ENCODE results near the gene KIF1A. TPM values are rescaled to one million over a fixed set of nuclear protein-coding genes. Genes with fewer than 3 reads are reported as not detected.

KIF1A gene
- total RNA-seq, 3 donors from 2014 or later: 1.5 to 17.2 (median 1.9) TPM

DNA sequence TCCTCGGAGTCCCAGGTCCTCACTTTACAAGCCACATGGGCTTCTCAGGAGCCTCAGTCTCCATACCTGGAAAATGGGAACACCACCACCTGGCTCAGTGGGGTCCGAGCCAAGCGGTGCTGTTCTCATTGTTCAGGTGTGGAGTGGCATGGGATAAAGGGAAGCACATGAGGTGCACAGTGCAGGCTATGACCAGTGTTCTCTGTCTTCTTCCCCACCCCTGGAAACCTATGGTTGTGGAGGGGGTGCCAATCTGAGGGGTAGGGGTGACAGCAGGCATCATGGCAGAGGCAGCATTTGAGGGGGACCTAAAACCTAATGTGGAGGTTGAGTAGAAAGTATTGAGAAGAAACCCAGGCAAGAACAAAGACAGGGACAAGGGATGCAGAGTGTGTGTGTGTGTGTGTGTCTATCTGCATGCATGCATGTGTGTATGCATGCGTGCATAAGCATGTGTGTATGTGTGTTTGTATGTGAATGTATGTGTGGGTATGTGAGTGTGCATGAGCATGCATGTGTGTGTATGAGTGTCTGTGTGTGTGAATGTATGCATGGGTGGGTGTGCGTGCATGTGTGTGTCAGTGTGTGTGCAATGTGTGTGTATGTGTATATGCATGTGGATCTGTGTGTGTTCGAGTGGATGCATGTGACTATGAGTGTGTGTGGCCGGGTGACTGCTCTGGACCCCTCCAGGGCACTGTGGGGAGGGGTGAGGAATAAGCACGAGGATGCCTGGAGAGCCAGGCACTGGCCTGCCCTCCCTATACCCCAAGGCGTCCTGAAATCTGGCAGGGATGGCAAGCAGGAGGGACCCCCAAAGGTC lies 4.0 kb downstream of the KIF1A start:
- ATAC-seq (no peak), DNase-seq (no peak)
- H3K9me3 ChIP-seq: peaks cover 2% of the 10 kb centered on the region
- intact Hi-C loops (cut with DNase I, micrococcal nuclease): no loop called here
- H3K4me3 ChIP-seq: no peak overlapping the region
- H3K36me3 ChIP-seq (ENCODE audit: low read depth): no peaks in the 10 kb centered on the region
- peaks cover 10% of the 10 kb centered on the region for H3K4me1 ChIP-seq (ENCODE audit: low read depth)
- TF ChIP-seq, protein P1, sequence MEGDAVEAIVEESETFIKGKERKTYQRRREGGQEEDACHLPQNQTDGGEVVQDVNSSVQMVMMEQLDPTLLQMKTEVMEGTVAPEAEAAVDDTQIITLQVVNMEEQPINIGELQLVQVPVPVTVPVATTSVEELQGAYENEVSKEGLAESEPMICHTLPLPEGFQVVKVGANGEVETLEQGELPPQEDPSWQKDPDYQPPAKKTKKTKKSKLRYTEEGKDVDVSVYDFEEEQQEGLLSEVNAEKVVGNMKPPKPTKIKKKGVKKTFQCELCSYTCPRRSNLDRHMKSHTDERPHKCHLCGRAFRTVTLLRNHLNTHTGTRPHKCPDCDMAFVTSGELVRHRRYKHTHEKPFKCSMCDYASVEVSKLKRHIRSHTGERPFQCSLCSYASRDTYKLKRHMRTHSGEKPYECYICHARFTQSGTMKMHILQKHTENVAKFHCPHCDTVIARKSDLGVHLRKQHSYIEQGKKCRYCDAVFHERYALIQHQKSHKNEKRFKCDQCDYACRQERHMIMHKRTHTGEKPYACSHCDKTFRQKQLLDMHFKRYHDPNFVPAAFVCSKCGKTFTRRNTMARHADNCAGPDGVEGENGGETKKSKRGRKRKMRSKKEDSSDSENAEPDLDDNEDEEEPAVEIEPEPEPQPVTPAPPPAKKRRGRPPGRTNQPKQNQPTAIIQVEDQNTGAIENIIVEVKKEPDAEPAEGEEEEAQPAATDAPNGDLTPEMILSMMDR (IDR thresholded peaks at IDR 0.05): no peak

DNA sequence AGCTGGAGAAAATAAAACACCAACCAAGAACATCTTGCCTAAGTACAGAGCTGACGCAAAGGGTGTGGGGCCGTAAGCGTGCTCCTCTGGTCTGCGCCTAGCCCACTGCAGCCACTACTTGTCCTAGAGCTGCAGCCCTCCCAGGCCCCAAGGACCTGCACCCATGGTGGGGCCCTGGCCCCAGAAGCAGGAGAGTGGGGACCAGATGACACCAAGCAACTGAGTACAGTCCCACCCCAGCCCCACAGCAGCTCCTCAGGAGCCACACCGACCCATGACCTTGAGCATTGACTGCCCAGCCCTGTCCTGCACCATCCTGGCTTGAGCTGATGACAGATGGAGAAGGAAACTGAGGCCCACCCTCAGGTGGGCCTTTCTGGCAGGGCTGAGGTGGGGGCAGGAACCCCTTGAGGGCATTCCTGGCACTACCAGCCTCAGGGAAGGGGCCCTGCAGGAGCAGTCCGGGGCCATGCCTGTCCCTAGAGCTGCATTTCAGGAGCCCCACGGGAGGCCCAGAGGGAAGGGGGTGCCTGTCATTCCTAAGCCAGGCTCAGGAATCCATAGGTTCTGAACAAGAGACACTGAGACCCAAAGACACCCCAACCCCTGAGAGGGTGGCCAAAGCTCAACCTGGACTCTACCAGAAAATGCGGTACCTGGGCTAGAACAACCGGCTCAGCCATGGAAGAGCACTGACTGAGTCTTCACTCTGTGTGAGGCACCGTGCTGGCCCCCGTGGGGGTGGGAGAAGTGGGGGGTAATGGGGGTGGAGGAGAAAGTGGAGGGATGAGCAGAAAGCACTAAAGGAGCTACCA lies 4.9 kb downstream of the KIF1A start:
- ATAC-seq (no peak), DNase-seq (no peak)
- intact Hi-C loops (cut with DNase I, micrococcal nuclease): no loop called here
- H3K4me1 ChIP-seq (ENCODE audit: low read depth): peaks cover 6% of the 10 kb centered on the region
- no peaks in the 10 kb centered on the region for H3K36me3 ChIP-seq (ENCODE audit: low read depth)
- TF ChIP-seq, protein P1 (IDR thresholded peaks at IDR 0.05): no peak
- H3K9me3 ChIP-seq: peaks cover 2% of the 10 kb centered on the region
- no peak overlapping the region for H3K4me3 ChIP-seq

DNA sequence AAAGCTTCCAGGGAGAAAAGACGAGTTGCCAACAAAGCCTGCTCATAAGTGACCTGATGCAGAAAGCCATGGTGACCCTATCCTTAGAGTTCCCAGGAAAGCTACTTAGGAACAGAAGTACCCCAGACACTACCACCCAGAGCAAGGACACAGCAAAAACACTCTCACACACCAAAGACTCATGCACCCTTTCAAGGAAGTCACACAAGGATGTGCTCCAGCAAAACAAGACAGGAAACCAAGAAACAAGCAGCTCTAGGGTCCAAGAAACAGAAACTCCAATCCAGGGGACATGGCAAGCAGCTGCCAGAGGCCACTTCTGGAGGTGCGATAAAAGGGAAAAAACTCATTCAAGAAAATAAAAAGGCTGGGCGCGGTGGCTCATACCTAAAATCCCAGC lies 5.7 kb downstream of the KIF1A start:
- peaks cover 2% of the 10 kb centered on the region for H3K9me3 ChIP-seq
- H3K4me1 ChIP-seq (ENCODE audit: low read depth): peaks cover under 1% of the 10 kb centered on the region
- no peak for ATAC-seq
- no peak overlapping the region for H3K4me3 ChIP-seq
- no peak for DNase-seq
- TF ChIP-seq, protein P1 (IDR thresholded peaks at IDR 0.05): no peak
- intact Hi-C loops (cut with DNase I, micrococcal nuclease): no loop called here
- no peaks in the 10 kb centered on the region for H3K36me3 ChIP-seq (ENCODE audit: low read depth)

DNA sequence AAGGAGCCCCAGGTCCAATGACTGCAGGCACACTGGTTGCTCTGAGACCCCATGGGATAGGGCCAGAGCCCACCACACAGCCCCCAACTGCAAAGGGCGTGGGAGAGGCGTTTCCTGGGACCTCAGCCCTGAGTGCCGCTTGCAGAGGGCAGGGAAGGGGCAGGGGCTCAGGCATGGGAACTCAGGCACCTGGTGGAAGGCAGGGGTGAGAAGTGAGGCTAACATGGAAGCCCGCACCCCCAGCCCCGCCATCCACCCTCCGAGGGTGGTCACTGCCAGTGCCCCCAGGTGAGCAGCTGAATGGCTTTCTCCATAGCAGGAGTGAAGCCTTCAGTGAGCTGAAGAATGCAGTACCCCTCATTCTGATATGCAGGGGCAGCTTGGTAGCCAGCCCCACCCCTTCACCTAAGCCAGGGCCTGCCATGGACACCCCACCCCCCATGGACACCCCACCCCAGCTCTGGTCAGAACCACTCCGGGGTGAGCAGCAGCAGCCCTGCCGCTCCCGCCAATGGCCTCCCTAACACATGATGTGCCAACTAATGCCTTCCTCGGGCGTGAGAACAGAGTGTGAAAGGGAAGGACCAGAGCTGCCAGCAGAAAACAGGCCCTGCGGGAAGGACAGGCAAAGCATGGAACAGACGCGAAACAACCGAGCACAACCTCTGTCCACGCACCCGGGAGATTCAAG lies 6.6 kb downstream of the KIF1A start:
- H3K4me3 ChIP-seq: no peak overlapping the region
- DNase-seq (no peak), ATAC-seq (no peak)
- intact Hi-C loops (cut with DNase I, micrococcal nuclease): no loop called here
- TF ChIP-seq, protein P1 (IDR thresholded peaks at IDR 0.05): no peak
- H3K4me1 ChIP-seq (ENCODE audit: low read depth): no peaks in the 10 kb centered on the region
- H3K9me3 ChIP-seq: peaks cover 2% of the 10 kb centered on the region
- H3K36me3 ChIP-seq (ENCODE audit: low read depth): no peaks in the 10 kb centered on the region

DNA sequence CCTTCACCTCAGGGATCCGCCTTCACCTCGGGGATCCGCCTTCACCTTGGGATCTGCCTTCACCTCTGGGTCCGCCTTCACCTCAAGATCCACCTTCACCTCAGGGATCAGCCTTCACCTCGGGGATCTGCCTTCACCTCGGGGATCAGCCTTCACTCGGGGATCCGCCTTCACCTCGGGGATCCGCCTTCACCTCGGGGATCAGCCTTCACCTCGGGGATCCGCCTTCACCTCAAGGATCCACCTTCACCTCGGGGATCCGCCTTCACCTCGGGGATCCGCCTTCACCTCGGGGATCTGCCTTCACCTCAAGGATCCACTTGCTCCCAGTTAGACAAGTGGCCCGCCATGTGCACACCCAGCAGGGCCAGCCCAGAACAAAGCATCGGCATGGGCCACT lies 7.3 kb downstream of the KIF1A start:
- H3K4me1 ChIP-seq (ENCODE audit: low read depth): no peaks in the 10 kb centered on the region
- H3K36me3 ChIP-seq (ENCODE audit: low read depth): no peaks in the 10 kb centered on the region
- TF ChIP-seq, protein P1 (IDR thresholded peaks at IDR 0.05): no peak
- DNase-seq (no peak), ATAC-seq (no peak)
- no peak overlapping the region for H3K4me3 ChIP-seq
- peaks cover 2% of the 10 kb centered on the region for H3K9me3 ChIP-seq
- intact Hi-C loops (cut with DNase I, micrococcal nuclease): no loop called here
